Astrocyte (in vitro differentiated cells and primary cell): ENCODE measurements around the gene KLLN. TPM values are rescaled to one million over a fixed set of nuclear protein-coding genes. Genes with fewer than 3 reads are reported as not detected.

Experiments
- DNase-seq: peaks from one replicate; pipeline ENCODE4 v3.0.0-alpha.2; 2010; ENCODE audit warnings: low read depth
- FAIRE-seq: peaks from 2 replicates; lab custom pipeline; 2011; peaks lifted over from hg19 to GRCh38; lab: Jason Lieb, UNC
- H2AFZ ChIP-seq: 2 replicates; pipeline ENCODE4 v1.6.0; 2012; ENCODE audit warnings: low read depth, low read length, inconsistent platforms
- H3K27ac ChIP-seq: 2 replicates; pipeline ENCODE4 v1.5.1; 2011; ENCODE audit warnings: low read depth, low read length, inconsistent platforms
- H3K27me3 ChIP-seq: 2 replicates; pipeline ENCODE4 v1.6.0; 2011; ENCODE audit warnings: low read length, inconsistent platforms; ENCODE audit not compliant: insufficient read depth
- H3K36me3 ChIP-seq: 2 replicates; pipeline ENCODE4 v1.5.1; 2011; ENCODE audit warnings: low read length, inconsistent platforms; ENCODE audit not compliant: insufficient read depth
- H3K4me1 ChIP-seq: 2 replicates; pipeline ENCODE4 v1.5.1; 2011; ENCODE audit warnings: low read length, inconsistent platforms; ENCODE audit not compliant: insufficient read depth
- H3K4me2 ChIP-seq: 2 replicates; pipeline ENCODE4 v1.6.0; 2012; ENCODE audit warnings: low read length, inconsistent platforms
- H3K4me3 ChIP-seq: 2 replicates; pipeline ENCODE4 v1.5.1; 2011; ENCODE audit warnings: low read depth, mild to moderate bottlenecking, low read length, inconsistent platforms; ENCODE audit not compliant: insufficient read depth
- H3K79me2 ChIP-seq: 2 replicates; pipeline ENCODE4 v1.6.0; 2012; ENCODE audit warnings: mild to moderate bottlenecking, low read length, inconsistent platforms; ENCODE audit not compliant: insufficient read depth
- H3K9ac ChIP-seq: 2 replicates; pipeline ENCODE4 v1.6.0; 2012; ENCODE audit warnings: mild to moderate bottlenecking, low read length, inconsistent platforms
- H3K9me3 ChIP-seq: 2 replicates; pipeline ENCODE4 v1.5.1; 2012; ENCODE audit warnings: low read depth, mild to moderate bottlenecking, low read length, inconsistent platforms; ENCODE audit not compliant: insufficient read depth
- H4K20me1 ChIP-seq: 2 replicates; pipeline ENCODE4 v1.6.0; 2012; ENCODE audit warnings: low read length, inconsistent platforms; ENCODE audit not compliant: insufficient read depth
- H3K27ac Mint-ChIP-seq: one replicate; pipeline ENCODE4 v1.8.0; 2021; ENCODE audit warnings: mild to moderate bottlenecking, mixed read lengths; ENCODE audit not compliant: unreplicated experiment
- H3K27me3 Mint-ChIP-seq: one replicate; pipeline ENCODE4 v1.8.0; 2021; ENCODE audit warnings: low read depth, mixed read lengths; ENCODE audit not compliant: unreplicated experiment
- H3K36me3 Mint-ChIP-seq: one replicate; pipeline ENCODE4 v1.8.0; 2021; ENCODE audit warnings: low read depth, mixed read lengths; ENCODE audit not compliant: unreplicated experiment
- H3K4me1 Mint-ChIP-seq: one replicate; pipeline ENCODE4 v1.8.0; 2021; ENCODE audit warnings: low read depth, mixed read lengths; ENCODE audit not compliant: unreplicated experiment
- H3K4me3 Mint-ChIP-seq: one replicate; pipeline ENCODE4 v1.8.0; 2021; ENCODE audit warnings: mild to moderate bottlenecking, moderate library complexity, mixed read lengths; ENCODE audit not compliant: unreplicated experiment
- H3K9me3 Mint-ChIP-seq: one replicate; pipeline ENCODE4 v1.8.0; 2021; ENCODE audit warnings: mild to moderate bottlenecking, mixed read lengths; ENCODE audit not compliant: unreplicated experiment
- EZH2 ChIP-seq: IDR thresholded peaks from 2 replicates; pipeline ENCODE4 v1.6.1; 2012; ENCODE audit warnings: mild to moderate bottlenecking, low read length, inconsistent platforms; ENCODE audit not compliant: insufficient read depth
- total RNA-seq: library from RNA; stranded (reverse); gene quantifications from 2 replicates; pipeline ENCODE4 v1.2.1, GENCODE V29; 2021
- TF ChIP-seq, protein P1 (sequence below): IDR thresholded peaks from 2 replicates; pipeline ENCODE4 v1.5.1; 2011; ENCODE audit warnings: low read depth, mild to moderate bottlenecking, inconsistent platforms, low read length, moderate library complexity; ENCODE audit not compliant: insufficient read depth

KLLN gene
- total RNA-seq, 1 donor from 2014 or later = 1.5 TPM

DNA sequence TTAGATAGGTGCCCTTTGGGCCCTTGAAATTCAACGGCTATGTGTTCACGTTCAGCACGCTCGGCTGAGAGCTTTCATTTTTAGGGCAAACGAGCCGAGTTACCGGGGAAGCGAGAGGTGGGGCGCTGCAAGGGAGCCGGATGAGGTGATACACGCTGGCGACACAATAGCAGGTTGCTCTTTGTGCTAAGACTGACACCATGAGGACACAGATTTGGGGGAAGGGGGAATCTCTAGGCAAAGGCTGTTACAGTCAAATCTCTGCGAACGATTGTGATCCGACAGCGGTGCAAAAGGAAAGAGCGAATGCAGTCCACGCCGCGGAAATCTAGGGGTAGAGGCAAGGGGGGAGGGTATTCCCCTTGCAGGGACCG is 667 bp downstream of the KLLN start:
- H4K20me1 ChIP-seq = peaks cover 34% of the 10 kb centered on the region
- H3K4me2 ChIP-seq = peak overlapping the region; percentile 100
- Mint-ChIP-seq H3K36me3 (no peaks in the 10 kb centered on the region), H3K4me1 (peaks cover 11% of the 10 kb centered on the region), H3K27me3 (no peaks in the 10 kb centered on the region), H3K9me3 (no peaks in the 10 kb centered on the region), H3K27ac (peak overlapping the region; percentile 99), H3K4me3 (peak overlapping the region; percentile 99)
- no peak for DNase-seq
- peak overlapping the region; percentile 98 for H2AFZ ChIP-seq
- no peak for FAIRE-seq
- no peaks in the 10 kb centered on the region for H3K27me3 ChIP-seq
- peak overlapping the region; percentile 97 for H3K4me3 ChIP-seq
- H3K9me3 ChIP-seq = no peaks in the 10 kb centered on the region
- peak overlapping the region; percentile 94 for H3K9ac ChIP-seq
- no peaks in the 10 kb centered on the region for H3K36me3 ChIP-seq
- H3K79me2 ChIP-seq = peaks cover 39% of the 10 kb centered on the region
- TF ChIP-seq, protein P1, sequence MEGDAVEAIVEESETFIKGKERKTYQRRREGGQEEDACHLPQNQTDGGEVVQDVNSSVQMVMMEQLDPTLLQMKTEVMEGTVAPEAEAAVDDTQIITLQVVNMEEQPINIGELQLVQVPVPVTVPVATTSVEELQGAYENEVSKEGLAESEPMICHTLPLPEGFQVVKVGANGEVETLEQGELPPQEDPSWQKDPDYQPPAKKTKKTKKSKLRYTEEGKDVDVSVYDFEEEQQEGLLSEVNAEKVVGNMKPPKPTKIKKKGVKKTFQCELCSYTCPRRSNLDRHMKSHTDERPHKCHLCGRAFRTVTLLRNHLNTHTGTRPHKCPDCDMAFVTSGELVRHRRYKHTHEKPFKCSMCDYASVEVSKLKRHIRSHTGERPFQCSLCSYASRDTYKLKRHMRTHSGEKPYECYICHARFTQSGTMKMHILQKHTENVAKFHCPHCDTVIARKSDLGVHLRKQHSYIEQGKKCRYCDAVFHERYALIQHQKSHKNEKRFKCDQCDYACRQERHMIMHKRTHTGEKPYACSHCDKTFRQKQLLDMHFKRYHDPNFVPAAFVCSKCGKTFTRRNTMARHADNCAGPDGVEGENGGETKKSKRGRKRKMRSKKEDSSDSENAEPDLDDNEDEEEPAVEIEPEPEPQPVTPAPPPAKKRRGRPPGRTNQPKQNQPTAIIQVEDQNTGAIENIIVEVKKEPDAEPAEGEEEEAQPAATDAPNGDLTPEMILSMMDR = no peak
- TF ChIP-seq EZH2 = no peak
- peaks cover 9% of the 10 kb centered on the region for H3K4me1 ChIP-seq
- H3K27ac ChIP-seq = peak overlapping the region; percentile 77

DNA sequence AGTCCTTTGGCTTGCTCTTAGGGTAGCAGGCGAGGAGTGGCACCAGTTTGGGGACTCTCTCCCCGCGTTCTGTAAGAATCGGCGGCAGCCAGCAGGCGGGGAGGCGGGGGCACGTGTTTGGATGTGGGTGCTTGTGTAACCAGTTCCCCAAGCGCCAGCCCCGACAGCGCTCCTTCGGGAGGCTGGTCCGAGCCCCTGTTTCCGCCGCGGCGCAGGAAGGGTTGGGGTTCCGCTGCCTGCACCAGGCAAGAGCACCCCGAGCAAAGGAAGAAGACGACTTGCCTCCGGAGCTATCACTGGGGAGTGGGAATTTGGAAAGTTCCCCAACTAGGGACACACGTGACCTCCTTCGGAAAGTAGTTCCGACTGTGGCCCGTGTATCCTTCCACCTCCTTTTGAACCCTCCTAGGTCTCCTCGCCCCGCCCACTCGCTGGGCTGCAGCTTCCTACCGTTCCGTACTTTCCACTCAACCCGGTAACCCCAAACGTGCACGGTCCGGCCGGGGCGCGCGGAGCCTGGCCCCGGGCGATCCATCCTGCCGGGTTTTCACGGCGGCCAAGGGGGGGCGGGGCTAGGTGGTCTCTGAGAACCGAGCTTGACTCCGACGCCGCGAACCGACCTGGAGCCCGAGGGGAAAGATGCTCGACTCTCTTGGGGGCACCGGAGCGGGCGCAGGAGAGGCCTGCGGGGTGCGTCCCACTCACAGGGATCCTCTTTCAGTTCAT is 1.2 kb downstream of the KLLN start:
- Histone ChIP-seq H3K4me3 (peak overlapping the region; percentile 97), H3K27me3 (no peaks in the 10 kb centered on the region), H3K36me3 (no peaks in the 10 kb centered on the region), H2AFZ (peak overlapping the region; percentile 98), H4K20me1 (peaks cover 30% of the 10 kb centered on the region), H3K4me1 (peaks cover 9% of the 10 kb centered on the region), H3K9me3 (no peaks in the 10 kb centered on the region), H3K9ac (peak overlapping the region; percentile 94), H3K79me2 (peaks cover 33% of the 10 kb centered on the region), H3K27ac (peak overlapping the region; percentile 77), H3K4me2 (peak overlapping the region; percentile 100)
- peak overlapping the region; percentile 99 for H3K27ac Mint-ChIP-seq
- TF ChIP-seq EZH2 = no peak
- TF ChIP-seq, protein P1 = no peak
- peaks cover 11% of the 10 kb centered on the region for H3K4me1 Mint-ChIP-seq
- no peaks in the 10 kb centered on the region for H3K9me3 Mint-ChIP-seq
- peak overlapping the region; percentile 99 for H3K4me3 Mint-ChIP-seq
- DNase-seq = peak; percentile 98
- H3K36me3 Mint-ChIP-seq = no peaks in the 10 kb centered on the region
- no peaks in the 10 kb centered on the region for H3K27me3 Mint-ChIP-seq
- FAIRE-seq = no peak

DNA sequence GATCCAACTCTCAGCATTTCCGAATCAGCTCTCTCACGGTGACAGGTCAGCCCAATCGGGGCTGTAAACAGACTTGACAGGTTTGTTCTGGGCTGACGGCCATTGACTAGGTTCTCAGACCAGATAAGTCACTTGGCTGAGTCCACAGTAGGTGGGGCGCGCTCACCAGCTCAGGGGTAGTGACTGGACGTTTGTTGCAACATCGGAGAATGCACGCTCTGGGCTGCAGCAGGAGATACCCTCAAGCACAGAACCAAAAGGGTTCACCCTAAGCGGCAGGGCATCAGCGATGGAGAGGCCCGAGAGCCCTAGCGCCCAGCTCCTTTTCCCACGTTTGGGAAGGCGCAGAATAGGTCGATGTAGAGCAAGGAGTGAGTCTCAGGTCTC is 1.8 kb downstream of the KLLN start:
- H3K27me3 Mint-ChIP-seq = no peaks in the 10 kb centered on the region
- peaks cover 11% of the 10 kb centered on the region for H3K4me1 Mint-ChIP-seq
- H3K4me1 ChIP-seq = peaks cover 9% of the 10 kb centered on the region
- no peaks in the 10 kb centered on the region for H3K36me3 Mint-ChIP-seq
- no peaks in the 10 kb centered on the region for H3K9me3 ChIP-seq
- FAIRE-seq = no peak
- H2AFZ ChIP-seq = peak overlapping the region; percentile 98
- peak overlapping the region; percentile 77 for H3K27ac ChIP-seq
- peak overlapping the region; percentile 94 for H3K9ac ChIP-seq
- peak; percentile 84 for DNase-seq
- TF ChIP-seq, protein P1 = no peak
- no peak for TF ChIP-seq EZH2
- peaks cover 24% of the 10 kb centered on the region for H4K20me1 ChIP-seq
- H3K36me3 ChIP-seq = no peaks in the 10 kb centered on the region
- peaks cover 28% of the 10 kb centered on the region for H3K79me2 ChIP-seq
- H3K27me3 ChIP-seq = no peaks in the 10 kb centered on the region
- H3K9me3 Mint-ChIP-seq = no peaks in the 10 kb centered on the region
- H3K27ac Mint-ChIP-seq = peak overlapping the region; percentile 73
- H3K4me3 ChIP-seq = peak overlapping the region; percentile 97
- H3K4me3 Mint-ChIP-seq = peak overlapping the region; percentile 99
- H3K4me2 ChIP-seq = peak overlapping the region; percentile 100
